ENCODE data around the gene TRIP10.

- no peak for TF ChIP-seq EP300 (IDR thresholded peaks at IDR 0.05)
- TF ChIP-seq, protein P1, sequence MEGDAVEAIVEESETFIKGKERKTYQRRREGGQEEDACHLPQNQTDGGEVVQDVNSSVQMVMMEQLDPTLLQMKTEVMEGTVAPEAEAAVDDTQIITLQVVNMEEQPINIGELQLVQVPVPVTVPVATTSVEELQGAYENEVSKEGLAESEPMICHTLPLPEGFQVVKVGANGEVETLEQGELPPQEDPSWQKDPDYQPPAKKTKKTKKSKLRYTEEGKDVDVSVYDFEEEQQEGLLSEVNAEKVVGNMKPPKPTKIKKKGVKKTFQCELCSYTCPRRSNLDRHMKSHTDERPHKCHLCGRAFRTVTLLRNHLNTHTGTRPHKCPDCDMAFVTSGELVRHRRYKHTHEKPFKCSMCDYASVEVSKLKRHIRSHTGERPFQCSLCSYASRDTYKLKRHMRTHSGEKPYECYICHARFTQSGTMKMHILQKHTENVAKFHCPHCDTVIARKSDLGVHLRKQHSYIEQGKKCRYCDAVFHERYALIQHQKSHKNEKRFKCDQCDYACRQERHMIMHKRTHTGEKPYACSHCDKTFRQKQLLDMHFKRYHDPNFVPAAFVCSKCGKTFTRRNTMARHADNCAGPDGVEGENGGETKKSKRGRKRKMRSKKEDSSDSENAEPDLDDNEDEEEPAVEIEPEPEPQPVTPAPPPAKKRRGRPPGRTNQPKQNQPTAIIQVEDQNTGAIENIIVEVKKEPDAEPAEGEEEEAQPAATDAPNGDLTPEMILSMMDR (IDR thresholded peaks at IDR 0.05) = no peak
- TF ChIP-seq POLR2AphosphoS5 (IDR thresholded peaks at IDR 0.05) = no peak
These were observed 22.9 kb upstream of the TRIP10 start for GRCh38 chr19:6716610-6716970.
